Right ventricle myocardium inferior (tissue), 1 donor: ENCODE results near the gene CLIP1. TPM values are rescaled to one million over a fixed set of nuclear protein-coding genes. Genes with fewer than 3 reads are reported as not detected.
A peak's percentile ranks its signal among the peaks of the same experiment; 100 is the strongest.

Experiments
- ATAC-seq: fragments of 200-7000 bp; cut with Tn5 transposase; one replicate; pipeline ENCODE4 v1.9.1; 2020; ENCODE audit warnings: mild to moderate bottlenecking, moderate library complexity
- DNase-seq: peaks from one replicate; pipeline ENCODE4 v3.0.0; 2021; ENCODE audit errors: missing footprints
- intact Hi-C: fragments of 100-400 bp; cut with DNase I; formaldehyde crosslinking; loops from one replicate; pipeline ENCODE4 v1.11.0; 2022
- total RNA-seq: library from RNA; stranded (reverse); fragmentation: NEBNext Ultra II Directional; extraction: Animal tissue kit (Norgen Biotek cat#: 25700); gene quantifications from one replicate; pipeline ENCODE4 v1.2.1, GENCODE V29; 2021
- donor health status: DM: no; HTN: yes; CAD: no; lungs with severe emphysema.

The CLIP1 gene
- total RNA-seq, 1 donor from 2014 or later: 110 TPM

GRCh38 chr12:122336015-122336946 lies 86.2 kb downstream of the CLIP1 start:
- intact Hi-C loops: loop anchor here (2.0 kb wide), 1 partner anchor 21 kb away; no protein-coding TSS in a partner anchor
- DNase-seq (peak; percentile 64), ATAC-seq (no peak)

DNA sequence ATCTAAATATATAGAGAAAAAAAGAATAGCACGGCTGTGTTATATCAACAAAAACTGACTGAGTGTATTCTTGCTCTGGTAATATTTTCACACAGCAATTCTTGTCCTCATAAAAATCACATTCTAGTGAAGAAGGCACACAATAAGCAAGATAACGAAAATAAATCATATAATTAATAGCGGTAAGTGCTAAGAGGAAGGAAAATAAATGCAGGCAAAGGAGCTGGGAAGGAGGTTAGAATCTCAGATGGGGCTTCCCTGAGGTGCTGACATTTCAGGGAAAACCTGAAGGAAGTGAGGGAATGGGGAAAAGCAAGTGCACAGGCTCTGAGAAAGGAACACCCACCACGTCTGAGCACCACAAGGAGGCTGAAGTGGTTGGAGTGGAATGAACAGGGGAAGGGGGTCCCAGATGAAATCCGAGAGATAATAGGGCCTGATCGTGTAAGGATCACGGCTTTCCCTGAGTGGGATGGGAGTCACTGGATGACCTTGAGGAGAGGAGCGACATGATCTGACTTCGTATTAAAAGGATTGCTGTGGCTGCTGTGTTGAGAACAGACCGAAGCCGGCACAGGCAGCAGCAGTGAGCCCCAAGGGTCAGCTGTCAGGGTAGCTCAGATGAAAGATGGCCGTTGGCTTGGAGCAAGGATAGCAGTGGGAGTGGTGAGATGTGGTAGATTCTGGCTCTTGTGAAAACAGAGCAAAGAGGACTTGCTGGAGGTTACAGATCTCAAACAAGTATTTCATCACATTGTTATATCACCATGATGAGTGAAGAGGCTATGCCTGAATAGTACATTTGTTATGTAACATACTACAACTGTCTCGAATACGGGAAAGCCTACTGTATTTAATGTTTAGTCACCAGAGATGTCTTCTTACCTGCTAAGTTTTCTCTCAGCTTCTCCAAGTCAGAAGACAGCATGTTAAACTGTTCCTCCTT lies 89.1 kb downstream of the CLIP1 start:
- ATAC-seq: no peak
- DNase-seq: no peak
- intact Hi-C loops: no loop called here

DNA sequence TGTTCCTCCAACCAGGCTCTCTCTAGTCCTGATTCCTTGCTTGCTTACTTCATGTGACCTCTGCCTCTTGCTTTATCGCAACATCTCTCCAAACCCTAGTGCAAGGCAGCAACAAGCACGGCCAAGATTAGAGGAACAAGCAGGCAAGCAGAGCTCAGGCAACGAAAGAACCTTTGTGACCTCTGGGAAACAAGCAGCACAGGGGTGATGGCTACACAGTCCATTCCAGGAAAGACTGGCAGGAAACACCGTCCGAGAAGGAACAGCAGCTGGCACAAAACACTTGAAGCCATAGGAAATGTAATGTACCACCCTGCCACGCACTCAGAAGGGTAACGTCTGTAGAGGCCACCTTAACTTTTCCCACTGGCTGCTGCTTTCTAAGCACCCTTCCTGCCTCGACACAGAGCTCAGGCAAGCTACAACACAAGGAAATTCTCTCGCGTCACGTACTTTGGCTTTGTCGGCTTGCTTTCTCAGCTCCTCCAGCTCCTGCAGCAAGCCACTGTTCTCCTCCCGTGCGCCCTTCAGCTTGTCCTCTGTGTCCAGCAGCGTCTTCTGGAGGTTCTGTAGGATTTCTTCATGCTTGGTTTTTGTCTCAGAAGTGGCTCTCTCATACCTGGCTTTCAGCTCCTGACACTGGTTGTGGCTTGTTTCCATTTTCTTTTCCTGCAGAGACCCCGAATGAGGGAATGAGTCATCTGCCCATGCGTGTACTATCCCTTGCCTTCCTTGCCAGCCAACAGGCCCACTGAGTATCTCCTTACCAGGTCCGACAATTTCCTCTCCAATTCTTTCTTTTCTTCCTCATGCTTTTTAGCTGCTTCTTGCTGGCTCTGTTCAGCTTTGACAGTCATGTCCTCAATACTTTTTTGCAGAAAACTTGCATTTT lies 94.7 kb downstream of the CLIP1 start:
- DNase-seq (no peak), ATAC-seq (no peak)
- intact Hi-C loops: no loop called here

DNA sequence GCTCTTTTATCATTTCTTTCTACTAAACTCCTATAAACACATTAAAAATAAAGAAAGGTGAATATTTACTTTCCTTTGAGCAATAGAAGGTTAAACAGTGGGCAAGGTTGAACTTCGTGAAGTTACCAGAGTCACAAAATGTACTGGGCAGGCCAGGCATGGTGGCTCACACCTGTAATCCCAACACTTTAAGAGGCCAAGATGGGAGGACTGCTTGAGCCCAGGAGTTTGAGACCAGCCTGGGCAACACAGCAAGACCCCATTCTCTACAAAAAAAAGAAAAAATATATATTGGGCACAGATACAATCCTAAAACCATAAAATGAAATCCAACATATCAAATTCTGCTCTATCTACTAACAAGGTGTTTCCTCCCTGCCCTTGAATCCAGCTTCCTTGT lies 95.5 kb downstream of the CLIP1 start:
- DNase-seq: no peak
- intact Hi-C loops: no loop called here
- no peak for ATAC-seq

- DNase-seq (no peak), ATAC-seq (no peak)
- intact Hi-C loops: no loop called here
Measured at GRCh38 chr12:122326586-122326985, 95.9 kb downstream of the CLIP1 start.

DNA sequence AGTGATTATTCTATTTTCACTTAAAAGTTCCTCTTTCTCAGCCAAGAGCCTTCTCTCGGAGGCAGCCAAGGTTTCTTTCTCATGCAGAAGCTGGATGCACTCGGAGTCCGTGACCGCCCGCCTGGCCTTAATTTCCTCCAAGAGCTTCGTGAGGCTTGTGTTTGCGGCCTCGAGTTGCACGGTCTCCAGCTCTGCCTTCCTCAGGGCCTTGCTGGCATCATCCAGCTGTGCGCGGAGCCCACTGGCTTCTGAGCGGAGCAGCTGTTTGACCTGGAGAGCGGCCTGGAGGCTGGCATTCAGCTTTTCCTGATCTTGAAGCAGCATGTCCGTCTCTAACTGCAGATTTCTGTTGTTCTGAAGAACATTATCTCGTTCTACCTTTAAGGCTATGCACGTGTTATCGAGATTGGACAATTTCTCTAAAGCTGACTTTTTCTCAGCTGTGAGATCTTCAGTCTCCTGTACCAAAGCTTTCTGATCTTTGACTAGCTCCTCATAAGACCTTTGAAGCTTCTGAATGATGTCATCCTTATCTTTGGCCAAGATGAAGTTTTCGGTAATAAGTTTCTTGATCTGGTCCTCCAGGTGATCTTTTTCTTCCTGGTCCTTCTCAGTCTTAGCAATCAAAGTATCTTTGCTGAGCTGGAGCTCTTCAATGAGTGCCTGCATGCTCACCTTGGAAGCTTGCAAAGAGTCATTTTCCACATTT lies 99.0 kb downstream of the CLIP1 start:
- intact Hi-C loops: no loop called here
- DNase-seq (no peak), ATAC-seq (no peak)

- no peak for ATAC-seq
- intact Hi-C loops: no loop called here
- no peak for DNase-seq
Measured at GRCh38 chr12:122322501-122322900, 100.0 kb downstream of the CLIP1 start.

GRCh38 chr12:122318607-122319605 lies 103.6 kb downstream of the CLIP1 start:
- intact Hi-C loops: no loop called here
- DNase-seq (no peak), ATAC-seq (peak; percentile 90)

- intact Hi-C loops: no loop called here
- DNase-seq: no peak
- no peak for ATAC-seq
Measured at GRCh38 chr12:122312926-122313325, 109.5 kb downstream of the CLIP1 start.

DNA sequence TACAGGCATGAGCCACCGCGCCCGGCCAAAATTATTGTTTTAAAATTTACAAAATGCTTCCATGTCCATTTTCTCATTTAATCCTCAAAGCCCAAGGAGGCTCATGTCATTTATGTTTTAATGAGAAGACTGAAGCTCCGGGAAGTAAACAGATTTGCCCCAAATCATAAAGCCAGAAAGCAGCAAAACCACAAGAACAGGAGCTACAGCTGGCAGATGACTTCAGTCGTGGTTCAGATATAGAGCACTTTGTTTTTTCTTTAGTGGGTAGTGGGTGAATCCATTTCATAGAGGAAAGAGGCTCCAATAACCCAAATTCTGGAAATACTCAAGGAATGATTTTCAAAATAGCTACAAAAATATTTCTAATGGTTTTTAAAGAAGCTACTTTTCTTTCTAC lies 110.8 kb downstream of the CLIP1 start:
- intact Hi-C loops: no loop called here
- ATAC-seq: no peak

DNA sequence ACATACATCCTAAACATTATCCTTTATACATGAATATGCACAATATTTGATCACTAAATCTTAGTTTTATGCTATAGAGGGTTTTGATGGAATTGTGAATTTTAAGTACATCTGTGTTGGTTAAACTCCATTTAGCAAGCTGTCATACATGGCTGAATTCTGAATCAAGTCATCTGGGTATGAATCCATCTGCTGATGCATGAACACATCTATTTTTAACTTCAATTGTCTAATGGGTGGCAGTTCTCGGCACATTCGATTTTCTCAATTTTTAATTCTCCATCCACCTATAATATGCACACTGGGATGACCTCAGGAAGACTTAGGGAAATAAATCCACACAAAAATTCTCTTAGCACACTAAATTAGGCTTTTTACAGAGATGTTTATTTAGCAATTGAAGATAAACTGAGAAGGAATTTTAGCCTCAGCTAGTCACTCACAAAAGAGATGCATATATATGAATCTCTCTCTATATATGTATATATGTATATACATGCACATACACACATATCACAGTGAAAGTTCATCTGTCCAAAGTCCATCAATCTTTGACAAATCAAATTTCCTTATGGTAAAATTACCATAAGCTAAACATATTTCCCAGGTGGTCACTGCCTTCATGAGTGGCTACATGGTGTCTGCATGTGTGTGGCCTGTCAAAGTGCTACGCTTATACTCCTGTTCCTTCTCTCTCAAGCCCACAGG lies 111.7 kb downstream of the CLIP1 start:
- no peak for ATAC-seq
- intact Hi-C loops: no loop called here
- no peak for DNase-seq

More for the DNA sequence above, 110.8 kb downstream of the CLIP1 start:
- no peak for DNase-seq

GRCh38 chr12:122309564-122310121 lies 112.8 kb downstream of the CLIP1 start:
- intact Hi-C loops: no loop called here
- DNase-seq (no peak), ATAC-seq (no peak)

- DNase-seq: no peak
- intact Hi-C loops: no loop called here
- ATAC-seq: no peak
Measured at GRCh38 chr12:122308811-122309210, 113.7 kb downstream of the CLIP1 start.

GRCh38 chr12:122306407-122306806 lies 116.1 kb downstream of the CLIP1 start:
- DNase-seq (no peak), ATAC-seq (no peak)
- intact Hi-C loops: no loop called here

GRCh38 chr12:122304924-122305323 lies 117.5 kb downstream of the CLIP1 start:
- DNase-seq: no peak
- no peak for ATAC-seq
- intact Hi-C loops: no loop called here

- ATAC-seq (no peak), DNase-seq (no peak)
- intact Hi-C loops: no loop called here
Measured at GRCh38 chr12:122303068-122303467, 119.4 kb downstream of the CLIP1 start.
